ENCODE results near the gene NDUFAB1. TPM values are rescaled to one million over a fixed set of nuclear protein-coding genes. Genes with fewer than 3 reads are reported as not detected.
"Not testable (repeated sequence)": the region's sequence is repeated elsewhere in the genome, so short reads cannot be mapped to it uniquely, and the experiment has no call there.

The NDUFAB1 gene
- total RNA-seq, 2 donors from 2014 or later, result 100 to 136 TPM

DNA sequence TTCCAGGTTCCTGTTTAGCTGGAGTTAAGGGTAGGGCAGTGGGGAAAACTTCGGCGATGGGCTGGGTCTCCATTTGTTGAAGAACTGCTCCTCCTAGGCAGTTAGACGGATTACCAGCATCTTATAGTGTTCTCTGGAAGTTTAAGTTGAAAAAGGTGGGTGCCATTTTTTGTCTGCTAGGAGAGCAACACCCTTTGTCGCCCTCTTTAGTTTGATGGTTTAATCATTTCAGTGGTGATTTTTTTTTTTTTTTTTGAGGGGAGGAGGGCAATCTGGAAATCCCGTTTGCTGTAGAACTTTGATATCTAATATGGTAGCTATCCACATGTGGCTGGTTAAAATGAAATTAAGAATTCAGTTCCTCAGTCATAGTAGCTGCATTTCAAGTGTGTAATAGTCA, 34.5 kb downstream of the NDUFAB1 start:
- intact Hi-C loops (cut with DNase I, micrococcal nuclease), result no loop called here
- ATAC-seq (no peak), DNase-seq (no peak)

- DNase-seq (peak in 1 of 2 donors; percentile 35), ATAC-seq (peak; percentile 19)
- intact Hi-C loops (cut with DNase I, micrococcal nuclease), result no loop called here
Observed at GRCh38 chr16:23557779-23558702, 38.1 kb downstream of the NDUFAB1 start.

- peak; percentile 99 for DNase-seq
- intact Hi-C loops (cut with DNase I, micrococcal nuclease), result no loop called here
- ATAC-seq, result peak; percentile 93
Observed at GRCh38 chr16:23556881-23557778, 39.0 kb downstream of the NDUFAB1 start, which contains the start of the genes EARS2 and UBFD1. Gene EARS2, minus strand, starts transcription at chr16:23557350. Its CDS starts 7 bp downstream, at chr16:23557343. Gene UBFD1, plus strand, starts transcription at chr16:23557727. Its CDS starts 16 bp downstream, at chr16:23557743.

DNA sequence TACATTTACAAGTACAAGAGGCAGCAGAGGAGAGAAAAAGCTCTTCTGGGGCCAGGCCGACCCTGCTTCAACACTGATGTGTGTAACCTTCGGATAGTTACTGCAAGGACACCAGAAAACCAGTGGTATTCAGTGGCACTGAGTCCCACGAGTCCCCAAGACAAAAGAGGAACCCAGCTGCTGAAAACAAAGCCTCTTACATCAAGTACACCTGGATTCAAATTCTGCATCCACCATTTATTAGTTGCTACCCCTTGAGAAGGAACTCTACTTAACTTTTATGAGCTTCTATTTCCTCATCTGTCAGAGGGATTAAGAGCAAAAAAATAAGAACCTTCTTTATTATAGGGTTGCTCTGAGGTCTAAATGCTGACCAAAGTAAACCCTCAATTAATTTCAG, 41.6 kb downstream of the NDUFAB1 start:
- ATAC-seq (no peak), DNase-seq (no peak)
- intact Hi-C loops (cut with DNase I, micrococcal nuclease), result no loop called here

DNA sequence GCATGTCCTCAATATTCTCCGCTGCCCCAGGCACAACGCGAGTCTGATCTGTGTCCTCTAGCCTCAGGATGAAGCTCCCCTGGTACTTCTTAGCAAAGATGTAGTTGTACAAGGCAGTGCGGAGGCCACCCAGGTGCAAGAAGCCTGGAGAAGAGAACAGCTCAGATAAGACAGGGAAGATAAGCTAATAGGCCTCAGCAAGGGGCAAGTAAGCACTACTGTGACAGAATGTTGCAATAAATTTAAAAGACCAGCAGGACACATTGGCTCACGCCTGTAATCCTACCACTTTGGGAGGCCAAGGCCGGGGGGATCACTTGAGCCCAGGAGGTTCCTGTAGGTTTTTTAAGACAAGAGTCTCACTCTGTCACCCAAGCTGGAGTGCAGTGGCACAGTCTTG, 44.0 kb downstream of the NDUFAB1 start:
- DNase-seq (no peak), ATAC-seq (no peak)
- intact Hi-C loops (cut with DNase I, micrococcal nuclease), result no loop called here

DNA sequence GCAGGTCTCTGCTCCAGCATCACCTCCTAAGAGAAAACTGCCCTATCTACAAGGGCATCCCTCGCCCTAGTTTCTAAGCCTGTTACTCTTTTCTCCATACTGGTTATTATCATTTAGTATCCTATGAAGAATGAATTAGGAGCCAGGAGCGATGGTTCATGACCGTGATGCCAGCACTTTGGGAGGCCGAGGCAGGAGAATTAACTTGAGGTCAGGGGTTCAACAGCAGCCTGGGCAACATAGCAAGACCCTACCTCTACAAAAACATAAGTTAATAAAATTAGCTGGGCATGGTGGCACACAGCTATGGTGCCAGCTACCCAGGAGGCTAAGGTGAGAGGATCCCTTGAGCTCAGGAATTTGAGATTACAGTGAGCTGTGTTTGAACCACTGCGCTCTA, 46.2 kb downstream of the NDUFAB1 start:
- intact Hi-C loops (cut with DNase I, micrococcal nuclease), result no loop called here
- ATAC-seq, result no peak
- DNase-seq, result no peak

DNA sequence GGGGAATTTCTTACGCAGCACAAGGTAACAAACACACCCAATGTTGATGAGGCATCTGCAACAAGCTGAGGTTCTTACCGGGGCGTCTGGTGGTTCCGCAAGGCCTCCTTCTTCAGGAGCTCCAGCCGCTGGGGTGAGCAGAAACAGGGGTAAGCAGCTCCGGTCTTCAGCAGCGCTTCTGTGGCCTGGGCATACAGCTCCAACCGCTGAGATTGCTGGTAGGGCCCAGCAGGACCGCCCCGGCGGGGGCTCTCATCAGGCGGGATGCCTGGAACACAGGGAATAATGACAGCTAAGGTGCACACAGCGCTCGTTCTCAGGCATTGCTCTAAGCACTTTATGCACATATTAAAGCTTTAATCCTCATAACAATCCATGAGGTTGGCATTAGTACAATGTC, 51.7 kb downstream of the NDUFAB1 start:
- intact Hi-C loops (cut with DNase I, micrococcal nuclease), result no loop called here
- DNase-seq (no peak), ATAC-seq (no peak)

DNA sequence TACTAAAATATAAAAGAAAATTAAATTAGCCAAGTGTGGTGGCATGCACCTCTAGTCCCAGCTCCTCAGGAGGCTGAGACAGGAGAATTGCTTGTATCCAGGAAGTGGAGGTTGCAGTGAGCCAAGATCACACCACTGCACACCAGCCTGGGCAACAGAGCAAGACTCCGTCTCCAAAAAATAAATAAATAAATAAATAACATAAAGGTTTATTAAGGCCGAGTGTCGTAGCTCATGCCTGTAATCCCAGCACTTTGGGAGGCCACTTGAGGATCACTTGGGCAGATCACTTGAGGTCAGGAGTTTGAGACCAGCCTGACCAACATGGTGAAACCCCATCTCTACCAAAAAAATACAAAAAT, 55.3 kb downstream of the NDUFAB1 start:
- intact Hi-C loops (cut with DNase I, micrococcal nuclease); DNase-seq; ATAC-seq: not testable (repeated sequence)

DNA sequence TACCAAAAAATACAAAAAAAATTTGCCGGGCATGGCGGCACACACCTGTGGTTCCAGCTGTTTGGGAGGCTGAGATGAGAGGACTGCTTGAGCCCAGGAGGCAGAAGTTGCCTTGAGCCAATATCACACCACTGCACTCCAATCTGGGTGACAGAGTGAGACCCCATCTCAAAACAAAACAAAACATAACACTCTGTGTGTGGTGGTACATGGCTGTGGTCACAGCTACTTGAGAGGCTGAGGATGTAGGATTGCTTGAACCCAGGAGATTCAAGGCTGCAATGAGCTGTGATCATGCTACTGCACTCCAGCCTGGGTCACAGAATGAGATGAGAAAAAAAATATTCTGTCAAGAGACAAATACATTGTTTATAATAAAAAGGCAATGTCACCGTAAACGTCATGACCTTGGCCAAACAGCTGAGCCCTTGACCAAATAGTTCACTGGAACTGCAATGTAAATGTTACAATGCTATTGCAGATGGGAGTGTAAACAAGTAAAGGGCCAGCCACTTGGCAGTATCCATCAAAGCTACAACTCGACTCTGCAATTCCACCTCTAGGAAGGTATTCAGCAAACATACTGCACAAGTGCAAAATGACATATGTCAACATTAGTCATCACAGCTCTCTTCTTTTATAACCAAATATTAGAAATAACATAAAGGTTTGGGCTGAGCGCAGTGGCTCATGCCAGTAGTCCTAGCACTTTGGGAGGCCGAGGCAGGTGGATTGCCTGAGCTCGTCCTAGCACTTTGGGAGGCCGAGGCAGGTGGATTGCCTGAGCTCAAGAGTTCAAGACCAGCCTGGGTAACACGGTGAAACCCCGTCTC, 55.9 kb downstream of the NDUFAB1 start:
- ATAC-seq, result peak; percentile 26
- no peak for DNase-seq

GRCh38 chr16:23538919-23539278, 57.2 kb downstream of the NDUFAB1 start:
- ATAC-seq (no peak), DNase-seq (no peak)
- intact Hi-C loops (cut with DNase I, micrococcal nuclease), result no loop called here

More for the DNA sequence above, 55.9 kb downstream of the NDUFAB1 start:
- intact Hi-C loops (cut with DNase I, micrococcal nuclease), result no loop called here

GRCh38 chr16:23537390-23537789, 58.7 kb downstream of the NDUFAB1 start:
- intact Hi-C loops (cut with DNase I, micrococcal nuclease), result no loop called here
- no peak for ATAC-seq
- no peak for DNase-seq

DNA sequence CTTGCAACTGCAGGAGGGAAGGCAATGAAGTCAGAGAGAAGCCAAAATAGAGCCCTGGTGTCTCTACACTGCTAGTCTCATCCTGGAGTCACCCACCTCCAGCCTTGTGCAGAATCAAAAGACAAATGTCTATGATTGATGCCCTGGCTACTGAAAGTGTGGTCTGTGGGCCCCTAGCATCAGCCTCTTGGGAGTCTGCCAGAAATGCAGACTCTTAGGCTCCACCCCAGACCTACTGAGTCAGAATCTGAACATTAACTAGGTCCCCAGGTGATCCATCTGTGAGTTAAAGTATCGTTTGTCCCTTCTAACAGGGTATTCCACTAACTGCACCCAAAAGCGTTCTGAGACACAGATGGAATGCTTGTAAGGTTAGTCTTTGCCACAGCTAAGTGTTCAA, 60.2 kb downstream of the NDUFAB1 start:
- no peak for DNase-seq
- ATAC-seq, result no peak
- intact Hi-C loops (cut with DNase I, micrococcal nuclease), result no loop called here

- DNase-seq, result no peak
- no peak for ATAC-seq
- intact Hi-C loops (cut with DNase I, micrococcal nuclease), result no loop called here
Observed at GRCh38 chr16:23534868-23535860, 61.0 kb downstream of the NDUFAB1 start.

DNA sequence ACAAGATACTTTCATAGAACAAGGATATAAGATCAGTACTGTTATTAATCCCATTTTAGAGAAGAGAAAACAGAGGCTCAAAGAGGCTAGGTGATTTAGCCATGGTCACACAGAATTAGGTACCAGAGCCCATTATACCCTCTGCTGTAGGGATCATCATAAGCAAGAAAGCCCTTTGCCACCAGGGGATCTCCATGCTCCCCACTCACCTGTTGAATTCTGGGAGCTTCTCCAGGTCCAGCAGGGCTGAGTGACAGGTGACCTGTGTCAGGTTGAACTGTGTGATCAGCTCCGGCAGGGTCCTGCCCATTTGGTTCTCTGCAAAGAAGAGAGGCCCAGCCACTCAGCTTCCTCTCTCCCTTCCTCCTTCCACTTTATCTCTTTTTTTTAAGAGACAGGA, 63.7 kb downstream of the NDUFAB1 start:
- no peak for ATAC-seq
- intact Hi-C loops (cut with DNase I, micrococcal nuclease), result no loop called here
- DNase-seq, result no peak

Data from left colon (tissue), 2 donors.